GM19043 (cell line): Measurements from ENCODE around the gene KIF4A.
"Not testable (repeated sequence)": the region's sequence is repeated elsewhere in the genome, so short reads cannot be mapped to it uniquely, and the experiment has no call there.

ENCODE experiments used
- ATAC-seq: cut with Tn5 transposase; IDR thresholded peaks from one replicate; pipeline ENCODE4 v1.9.1; 2021; ENCODE audit warnings: low read depth; ENCODE audit not compliant: unreplicated experiment

Gene KIF4A

DNA sequence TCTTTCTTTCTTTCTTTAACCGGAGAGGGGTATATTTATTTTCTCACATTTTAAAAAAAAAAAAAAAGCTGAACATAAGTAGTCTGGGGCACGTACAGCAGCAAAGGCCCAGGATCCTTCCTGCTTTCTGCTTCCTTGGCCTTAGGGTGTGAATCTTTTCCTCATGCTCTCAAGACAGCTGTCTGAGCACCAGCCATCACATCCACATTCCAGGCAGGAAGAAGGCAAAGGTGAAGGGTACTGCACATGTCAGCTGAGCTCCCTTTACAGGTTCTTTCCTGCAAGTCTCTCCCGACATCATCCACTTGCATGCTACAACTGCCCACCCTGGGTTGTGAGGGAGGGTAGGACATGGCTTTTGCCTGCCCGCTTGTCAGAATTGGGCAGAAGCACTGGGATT, 69.6 kb downstream of the KIF4A start:
- no peak for ATAC-seq

DNA sequence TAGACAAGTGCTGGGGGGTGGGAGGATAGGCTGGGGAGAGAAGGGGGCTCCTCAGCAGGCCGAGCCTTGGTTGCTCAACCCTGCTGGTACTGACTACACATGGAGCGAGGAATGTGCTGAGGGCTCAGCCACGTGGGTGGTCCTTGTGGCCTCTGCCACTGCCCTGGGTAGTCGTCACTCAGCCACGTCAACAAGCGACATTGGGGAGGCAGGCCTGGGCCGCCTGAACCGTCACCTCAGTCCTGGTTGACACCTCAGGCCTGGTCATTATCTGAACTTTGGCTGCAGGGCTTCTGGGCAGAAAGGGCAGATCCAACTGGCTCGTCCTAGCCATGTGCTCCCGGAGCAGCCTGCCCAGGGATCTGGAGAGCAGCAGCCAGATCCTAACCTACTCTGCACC, 70.5 kb downstream of the KIF4A start:
- no peak for ATAC-seq

- not testable (repeated sequence) for ATAC-seq
Observed at GRCh38 chrX:70368731-70369130, 78.8 kb downstream of the KIF4A start.

GRCh38 chrX:70386235-70386634, 96.3 kb downstream of the KIF4A start:
- ATAC-seq, result no peak

DNA sequence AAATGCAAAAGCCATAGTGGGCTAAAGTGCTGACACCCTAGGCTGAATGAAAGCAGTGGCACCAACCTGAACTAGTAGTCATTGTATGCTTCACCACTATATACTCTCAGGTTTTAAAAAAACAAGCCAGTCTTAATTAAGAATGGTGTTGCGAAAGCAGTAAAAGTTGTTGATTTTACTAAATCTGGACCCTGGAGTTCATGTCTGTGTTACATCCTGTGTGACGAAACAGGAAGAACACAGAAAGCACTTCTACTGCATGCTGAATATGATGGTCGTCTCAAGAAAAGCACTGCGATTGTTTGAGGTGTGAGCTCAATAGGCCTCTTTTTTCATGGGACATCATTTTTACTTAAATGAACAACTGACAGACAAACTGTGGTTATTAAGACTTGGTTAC, 109.0 kb downstream of the KIF4A start:
- ATAC-seq, result no peak

- ATAC-seq, result not testable (repeated sequence)
Observed at GRCh38 chrX:70400181-70400580, 110.3 kb downstream of the KIF4A start.

DNA sequence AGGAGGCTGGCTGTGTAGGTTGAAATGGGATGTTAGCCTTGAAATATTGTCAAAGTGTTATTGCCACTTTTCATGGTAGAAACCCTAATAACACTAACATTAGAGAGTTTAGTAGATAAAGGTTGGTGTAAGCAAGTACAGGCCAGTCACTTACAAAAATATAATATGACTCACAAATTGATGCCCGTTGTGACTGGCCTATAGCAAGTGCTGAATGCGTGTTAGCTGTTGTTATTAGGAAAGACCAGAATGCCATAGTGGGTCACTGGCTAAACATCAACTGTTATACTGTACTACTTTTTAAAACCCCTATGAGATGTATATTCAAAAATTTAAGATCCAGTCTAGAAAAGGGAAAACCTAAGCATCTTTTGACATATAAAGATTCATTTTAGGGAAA, 112.8 kb downstream of the KIF4A start:
- no peak for ATAC-seq

- no peak for ATAC-seq
Observed at GRCh38 chrX:70405003-70405402, 115.1 kb downstream of the KIF4A start.

DNA sequence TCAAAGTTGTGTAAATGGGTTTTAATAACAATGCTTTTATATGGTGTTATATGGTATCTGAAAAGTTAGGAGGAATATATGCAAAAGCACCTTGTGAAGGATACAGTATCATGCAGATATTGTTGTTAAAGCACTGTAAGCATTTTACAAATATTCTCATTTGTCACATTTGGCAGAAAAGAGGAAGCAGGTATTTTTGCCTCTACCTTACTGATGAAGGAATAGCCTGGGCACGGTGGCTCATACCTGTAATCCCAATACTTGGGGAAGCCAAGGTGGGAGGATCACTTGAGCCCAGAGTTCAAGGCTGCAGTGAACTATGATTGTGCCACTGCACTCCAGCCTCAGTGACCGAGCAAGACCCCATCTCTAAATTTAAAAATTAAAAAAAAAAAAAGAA, 121.0 kb downstream of the KIF4A start:
- no peak for ATAC-seq

GRCh38 chrX:70411475-70411874, 121.6 kb downstream of the KIF4A start:
- no peak for ATAC-seq

- ATAC-seq, result no peak
Observed at GRCh38 chrX:70421618-70422017, 131.7 kb downstream of the KIF4A start.

DNA sequence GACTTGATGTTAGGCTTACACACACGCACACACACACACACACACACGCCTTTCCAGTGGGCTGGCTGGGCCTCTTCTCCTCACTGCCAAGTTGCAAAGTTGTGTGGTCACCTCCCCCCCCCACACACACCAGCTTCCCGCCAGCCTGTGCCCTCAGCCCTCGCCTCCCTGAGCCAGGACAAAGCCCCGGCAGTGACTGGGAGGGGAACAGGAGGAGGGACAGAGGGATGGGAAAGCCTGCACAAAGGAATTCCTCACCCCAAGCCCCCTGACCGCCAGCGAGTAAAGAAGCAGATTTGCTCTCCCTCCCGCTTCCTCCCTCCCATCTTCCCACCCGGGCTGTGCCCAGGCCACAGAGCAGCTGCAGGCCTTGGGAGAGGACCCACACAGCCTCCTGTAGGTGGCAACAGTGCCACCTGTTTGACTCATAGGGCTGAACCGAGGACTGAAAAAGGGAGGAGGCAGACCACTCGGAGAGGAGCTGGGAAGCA, 133.0 kb downstream of the KIF4A start, which contains the start of gene GDPD2:
Gene GDPD2, plus strand, starts transcription at position 464 of the 491 bp plus-strand sequence. CDS start 1,671 bp downstream, outside the sequence.
- no peak for ATAC-seq

- no peak for ATAC-seq
Observed at GRCh38 chrX:70423936-70424675, 134.2 kb downstream of the KIF4A start.

DNA sequence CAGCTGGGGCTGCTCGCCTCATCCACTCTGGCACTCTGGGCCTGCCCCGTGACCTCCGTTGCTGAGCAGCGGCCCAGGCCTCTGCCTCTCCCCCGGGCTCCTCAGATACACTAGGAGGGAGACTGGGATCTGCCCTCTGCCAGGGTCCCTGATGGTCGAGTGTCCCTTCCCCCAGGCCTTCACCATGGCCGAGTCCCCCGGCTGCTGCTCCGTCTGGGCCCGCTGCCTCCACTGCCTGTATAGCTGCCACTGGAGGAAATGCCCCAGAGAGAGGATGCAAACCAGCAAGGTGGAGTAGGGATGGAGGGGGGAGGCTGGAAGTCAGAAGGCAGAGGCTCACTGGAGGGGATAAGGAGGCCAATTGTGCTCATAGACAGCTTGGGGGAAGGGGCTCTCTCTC, 134.9 kb downstream of the KIF4A start:
- ATAC-seq, result no peak

- ATAC-seq, result no peak
Observed at GRCh38 chrX:70426286-70427278, 136.7 kb downstream of the KIF4A start.

GRCh38 chrX:70427365-70427764, 137.5 kb downstream of the KIF4A start:
- ATAC-seq, result no peak

GRCh38 chrX:70429759-70430158, 139.9 kb downstream of the KIF4A start:
- ATAC-seq, result no peak

DNA sequence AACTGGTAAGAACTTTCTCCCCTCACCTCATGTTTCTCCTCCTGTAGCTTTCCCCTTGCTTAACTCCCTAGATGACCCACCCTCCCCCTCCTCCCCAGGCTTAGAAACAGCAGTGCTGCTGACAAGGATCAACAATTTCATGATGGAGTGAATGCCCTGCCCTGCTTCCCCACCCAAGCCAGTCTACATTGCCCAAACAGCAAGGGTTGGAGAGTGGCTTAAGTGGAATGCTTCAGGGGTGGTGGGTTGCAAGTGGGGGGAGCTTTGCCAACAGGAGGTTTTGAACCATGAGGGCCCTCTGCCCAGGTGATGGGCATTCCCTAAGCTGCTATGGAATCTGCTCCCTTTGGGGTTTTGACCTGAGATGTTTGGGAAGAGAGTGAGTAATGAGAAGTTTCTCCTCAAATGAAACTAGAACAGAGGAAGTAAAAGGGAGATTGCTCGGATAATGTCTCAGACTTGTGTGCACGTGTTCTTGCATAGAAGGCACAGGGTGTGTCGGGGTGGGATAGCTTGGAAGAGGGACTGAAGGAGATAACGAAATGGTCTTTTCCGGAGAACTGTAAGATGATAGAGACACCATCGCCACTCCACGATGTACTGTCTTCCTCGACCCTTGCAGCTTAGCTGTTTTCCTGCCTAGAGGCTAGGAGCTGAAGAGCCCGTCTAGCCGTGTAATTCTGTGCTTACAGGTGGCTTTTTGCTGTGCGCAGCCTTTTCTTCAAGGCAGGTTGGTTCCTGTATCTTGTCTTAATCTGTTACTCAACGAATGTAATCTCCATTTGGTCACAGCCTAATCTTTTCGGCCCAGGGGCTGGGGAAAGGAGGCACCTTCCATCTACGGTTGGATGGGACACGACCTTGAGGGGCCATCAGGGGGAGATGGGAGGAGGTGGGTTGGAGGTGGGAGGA, 143.3 kb downstream of the KIF4A start:
- no peak for ATAC-seq

- ATAC-seq, result peak; percentile 62
Observed at GRCh38 chrX:70433848-70434351, 144.0 kb downstream of the KIF4A start.

DNA sequence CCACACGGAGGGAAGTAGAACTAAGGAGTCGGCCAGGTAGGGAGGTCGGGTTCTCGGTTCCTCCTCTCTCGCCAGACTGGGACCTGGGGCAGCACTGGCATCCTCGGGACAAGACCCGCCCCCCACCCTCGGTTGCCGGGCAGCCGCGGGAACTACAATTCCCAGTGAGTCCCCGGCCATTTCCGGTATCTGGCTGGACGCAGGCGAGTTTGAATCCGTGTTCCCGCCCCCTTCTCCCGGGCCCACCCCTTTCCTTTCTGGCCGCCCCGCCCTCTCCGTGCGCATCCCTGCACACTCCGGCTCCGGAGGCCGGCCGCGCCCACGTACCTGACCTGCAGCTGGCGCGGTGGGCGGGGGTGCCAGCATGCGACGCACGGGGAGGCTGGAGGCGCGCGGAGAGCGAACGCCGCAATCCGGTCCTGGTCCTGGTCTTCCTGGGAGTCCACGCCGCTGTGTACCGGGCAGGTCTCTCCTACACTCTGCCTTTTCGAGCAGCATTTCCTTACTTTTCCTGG, 144.5 kb downstream of the KIF4A start:
- ATAC-seq, result peak; percentile 51
